Astrocyte of the cerebellum (primary cell): ENCODE results near the gene BRI3.

ENCODE experiments used
- DNase-seq: peaks from one replicate; pipeline ENCODE4 v3.0.0-alpha.2; 2011; ENCODE audit warnings: low read depth
- H3K4me3 ChIP-seq: 2 replicates; pipeline ENCODE4 v1.5.1; 2011; ENCODE audit warnings: mild to moderate bottlenecking, low read depth, low read length, moderate library complexity
- in situ Hi-C: cut with HindIII; loops from 2 replicates; pipeline ENCODE4 v1.10.0; 2017; ENCODE audit warnings: low sequenced_read_pairs
- TF ChIP-seq, protein P1 (sequence below): IDR thresholded peaks from 2 replicates; pipeline ENCODE4 v1.5.1; 2012; ENCODE audit warnings: low read length, low read depth, moderate library complexity, mild to moderate bottlenecking; ENCODE audit errors: missing control alignments

Gene BRI3

DNA sequence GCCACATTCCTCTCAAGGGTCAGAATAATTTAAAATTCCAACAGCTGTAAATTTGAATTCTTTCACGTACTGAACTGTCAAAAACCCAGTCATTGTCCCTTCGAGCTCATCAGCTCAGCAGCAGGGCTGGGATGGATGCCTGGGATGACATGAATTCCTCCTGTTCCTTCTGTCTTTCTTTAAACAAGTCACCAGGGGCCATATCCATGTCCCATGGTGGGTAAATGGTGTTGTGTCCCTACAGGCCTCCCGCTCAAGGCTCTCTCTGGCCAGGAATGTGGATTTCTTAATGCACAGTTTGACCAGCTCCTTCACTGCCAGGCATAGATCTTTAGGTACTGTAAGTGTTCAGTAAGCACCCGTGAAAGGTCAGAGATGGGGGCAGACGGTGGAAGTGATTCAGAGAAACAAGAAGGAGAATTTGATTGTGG is 15.6 kb upstream of the BRI3 start:
- no peak for DNase-seq
- H3K4me3 ChIP-seq, result no peak overlapping the region
- TF ChIP-seq, protein P1, sequence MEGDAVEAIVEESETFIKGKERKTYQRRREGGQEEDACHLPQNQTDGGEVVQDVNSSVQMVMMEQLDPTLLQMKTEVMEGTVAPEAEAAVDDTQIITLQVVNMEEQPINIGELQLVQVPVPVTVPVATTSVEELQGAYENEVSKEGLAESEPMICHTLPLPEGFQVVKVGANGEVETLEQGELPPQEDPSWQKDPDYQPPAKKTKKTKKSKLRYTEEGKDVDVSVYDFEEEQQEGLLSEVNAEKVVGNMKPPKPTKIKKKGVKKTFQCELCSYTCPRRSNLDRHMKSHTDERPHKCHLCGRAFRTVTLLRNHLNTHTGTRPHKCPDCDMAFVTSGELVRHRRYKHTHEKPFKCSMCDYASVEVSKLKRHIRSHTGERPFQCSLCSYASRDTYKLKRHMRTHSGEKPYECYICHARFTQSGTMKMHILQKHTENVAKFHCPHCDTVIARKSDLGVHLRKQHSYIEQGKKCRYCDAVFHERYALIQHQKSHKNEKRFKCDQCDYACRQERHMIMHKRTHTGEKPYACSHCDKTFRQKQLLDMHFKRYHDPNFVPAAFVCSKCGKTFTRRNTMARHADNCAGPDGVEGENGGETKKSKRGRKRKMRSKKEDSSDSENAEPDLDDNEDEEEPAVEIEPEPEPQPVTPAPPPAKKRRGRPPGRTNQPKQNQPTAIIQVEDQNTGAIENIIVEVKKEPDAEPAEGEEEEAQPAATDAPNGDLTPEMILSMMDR, result no peak
- in situ Hi-C loops, result no loop called here

DNA sequence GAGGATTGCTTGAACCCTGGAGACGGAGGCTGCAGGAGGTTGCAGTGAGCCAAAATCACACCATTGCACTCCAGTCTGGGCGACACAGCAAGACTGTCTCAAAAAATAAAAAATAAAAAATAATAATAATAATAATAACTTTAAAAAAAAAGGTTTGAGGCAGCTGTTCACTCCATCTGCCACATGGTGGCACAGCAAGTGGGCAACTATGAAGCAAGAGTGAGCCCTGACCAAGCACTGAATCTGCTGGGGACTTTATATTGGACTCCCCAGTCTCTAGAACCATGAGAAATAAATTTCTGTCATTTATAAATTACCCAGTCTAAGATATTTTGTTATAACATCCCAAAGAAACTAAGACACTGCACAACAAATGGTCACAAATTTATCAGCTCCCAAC is 14.6 kb upstream of the BRI3 start:
- in situ Hi-C loops, result no loop called here
- no peak overlapping the region for H3K4me3 ChIP-seq
- TF ChIP-seq, protein P1, result peak; percentile 40
- DNase-seq, result no peak

DNA sequence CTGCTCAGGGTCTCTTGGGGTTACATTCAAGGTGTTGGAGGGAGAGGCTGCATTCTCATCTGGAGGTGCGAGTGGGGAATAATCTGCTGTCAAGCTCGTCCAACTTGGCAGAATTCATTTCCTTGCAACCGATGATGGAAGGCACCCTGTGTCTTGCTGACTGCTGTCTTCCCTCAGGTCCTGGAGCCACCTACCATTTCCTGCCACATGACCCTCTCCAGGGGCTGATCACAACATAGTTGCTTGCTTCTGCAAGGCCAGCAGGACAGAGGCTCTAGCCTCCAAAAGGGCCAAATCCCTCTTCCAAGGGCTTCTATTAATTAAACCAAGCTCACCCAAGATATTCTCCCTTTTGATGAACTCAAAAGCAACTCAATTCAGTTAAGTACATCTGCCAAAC is 14.2 kb upstream of the BRI3 start:
- in situ Hi-C loops, result no loop called here
- TF ChIP-seq, protein P1, result no peak
- H3K4me3 ChIP-seq, result no peak overlapping the region
- DNase-seq, result no peak

DNA sequence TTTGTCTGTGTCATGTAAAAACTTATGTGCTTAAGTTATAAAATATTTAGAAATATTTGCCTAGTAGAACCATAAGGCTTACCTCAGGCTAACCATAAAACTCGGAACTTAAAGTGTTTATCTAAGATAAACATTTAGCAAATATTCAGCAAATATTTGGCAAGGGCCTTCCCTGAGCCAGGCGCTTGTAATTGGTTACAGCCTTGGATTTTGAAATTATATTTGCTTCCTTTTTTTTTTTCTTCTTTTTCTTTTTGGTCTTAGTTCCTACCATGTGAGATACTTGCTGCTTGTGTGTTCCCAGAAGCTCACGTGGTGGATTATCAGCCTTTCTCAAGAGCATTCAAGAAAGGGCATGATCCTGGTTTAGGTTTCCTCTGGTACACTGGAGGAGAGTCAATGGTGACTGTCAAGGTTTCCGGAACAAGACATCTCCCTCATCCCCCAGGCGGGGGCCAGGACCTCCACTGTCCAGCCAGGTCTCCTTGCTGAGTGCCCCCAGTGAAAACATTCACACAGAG is 5.2 kb upstream of the BRI3 start:
- in situ Hi-C loops, result no loop called here
- no peak overlapping the region for H3K4me3 ChIP-seq
- no peak for DNase-seq

DNA sequence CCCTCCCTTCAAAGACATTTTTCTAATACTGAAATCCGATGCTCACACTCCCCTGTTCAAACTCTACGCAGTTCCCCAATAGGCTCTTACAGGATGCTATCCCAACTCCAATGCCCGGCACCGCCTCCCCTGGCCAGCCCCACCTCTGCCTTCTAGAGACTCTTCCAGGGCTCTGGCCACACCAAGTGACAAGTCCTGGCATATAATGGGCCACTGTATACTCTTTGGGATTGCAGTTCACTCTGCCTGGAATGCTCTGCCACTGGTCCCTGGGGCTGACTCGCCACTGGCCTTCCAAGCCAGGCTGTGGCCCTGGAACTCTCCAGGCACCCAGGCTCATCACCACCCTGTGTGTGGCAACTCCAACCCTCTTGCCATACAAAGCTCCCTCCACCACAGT is 3.1 kb upstream of the BRI3 start:
- TF ChIP-seq, protein P1, result no peak
- no peak overlapping the region for H3K4me3 ChIP-seq
- in situ Hi-C loops, result no loop called here
- no peak for DNase-seq

More for the DNA sequence above, 5.2 kb upstream of the BRI3 start:
- TF ChIP-seq, protein P1, result no peak

DNA sequence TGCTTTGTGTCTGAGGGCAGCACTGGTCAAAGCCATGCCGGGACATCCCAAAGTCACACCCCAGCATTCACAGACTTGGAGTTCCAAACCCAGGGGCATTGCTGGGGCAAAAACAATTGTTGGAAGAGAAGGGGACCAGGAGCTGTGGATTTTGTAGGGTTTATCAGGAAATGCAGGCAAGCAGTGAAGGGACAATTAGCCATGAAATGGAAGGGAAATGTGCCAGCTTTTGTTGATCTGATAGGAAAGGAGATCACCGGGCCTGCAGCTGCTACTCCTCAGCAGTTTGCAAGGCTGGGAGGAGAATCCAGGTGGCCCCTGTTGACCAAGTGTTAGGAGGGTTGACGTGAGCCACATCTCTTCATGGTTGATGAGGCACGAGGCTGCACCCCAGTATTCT is 2.5 kb upstream of the BRI3 start:
- TF ChIP-seq, protein P1, result no peak
- DNase-seq, result no peak
- in situ Hi-C loops, result no loop called here
- H3K4me3 ChIP-seq, result no peak overlapping the region

DNA sequence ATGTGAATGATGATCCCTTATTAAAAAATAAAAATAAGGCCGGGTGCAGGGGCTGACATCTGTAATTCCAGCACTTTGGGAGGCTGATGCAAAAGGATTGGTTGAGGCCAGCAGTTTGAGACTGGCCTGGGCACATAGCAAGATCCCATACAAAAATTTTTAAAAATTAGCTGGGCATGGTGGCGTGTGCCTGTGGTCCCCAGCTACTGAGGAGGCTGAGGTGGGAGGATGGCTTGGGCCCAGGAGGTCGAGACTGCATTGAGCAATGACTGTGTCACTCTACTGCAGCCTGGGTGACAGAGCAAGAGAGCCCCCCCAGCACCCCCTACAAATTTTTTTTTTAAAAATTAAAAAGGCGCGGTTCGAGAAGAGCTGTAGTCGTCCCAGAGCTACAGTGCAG is 1.2 kb upstream of the BRI3 start:
- TF ChIP-seq, protein P1, result no peak
- in situ Hi-C loops, result no loop called here
- no peak overlapping the region for H3K4me3 ChIP-seq
- no peak for DNase-seq
